SH-SY5Y (cell line): ENCODE measurements around the gene PYURF.

Source experiments
- GATA2 ChIP-seq: IDR thresholded peaks from 2 replicates; pipeline ENCODE4 v1.6.1; 2011; ENCODE audit warnings: mild to moderate bottlenecking, low read depth, low read length
- GATA3 ChIP-seq: IDR thresholded peaks from 2 replicates; pipeline ENCODE4 v1.6.1; 2011; ENCODE audit warnings: low read depth, mild to moderate bottlenecking, low read length, moderate library complexity

Gene PYURF

GRCh38 chr4:88522702-88523324 lies 763 bp downstream of the PYURF start:
- TF ChIP-seq GATA3 (no peak), GATA2 (no peak)

GRCh38 chr4:88518911-88519310 lies 4.7 kb downstream of the PYURF start:
- TF ChIP-seq GATA3 (no peak), GATA2 (no peak)

GRCh38 chr4:88517825-88518224 lies 5.8 kb downstream of the PYURF start:
- TF ChIP-seq GATA3 (no peak), GATA2 (no peak)

- no peak for TF ChIP-seq GATA2
- TF ChIP-seq GATA3, result no peak
Measured at GRCh38 chr4:88516746-88517145, 6.8 kb downstream of the PYURF start.

- TF ChIP-seq GATA2, result no peak
- TF ChIP-seq GATA3, result no peak
Measured at GRCh38 chr4:88514557-88515511, 8.7 kb downstream of the PYURF start.

GRCh38 chr4:88511236-88511635 lies 12.3 kb downstream of the PYURF start:
- no peak for TF ChIP-seq GATA3
- no peak for TF ChIP-seq GATA2

GRCh38 chr4:88503344-88503743 lies 20.2 kb downstream of the PYURF start:
- TF ChIP-seq GATA2 (no peak), GATA3 (no peak)

- no peak for TF ChIP-seq GATA2
- no peak for TF ChIP-seq GATA3
Measured at GRCh38 chr4:88497859-88498409, 25.6 kb downstream of the PYURF start.

- no peak for TF ChIP-seq GATA2
- no peak for TF ChIP-seq GATA3
Measured at GRCh38 chr4:88489100-88489761, 34.3 kb downstream of the PYURF start.

- TF ChIP-seq GATA2 (no peak), GATA3 (no peak)
Measured at GRCh38 chr4:88481537-88481936, 42.0 kb downstream of the PYURF start.

- TF ChIP-seq GATA3, result no peak
Measured at GRCh38 chr4:88478247-88478646, 45.3 kb downstream of the PYURF start.

- no peak for TF ChIP-seq GATA2
- TF ChIP-seq GATA3, result no peak
Measured at GRCh38 chr4:88477229-88477860, 46.2 kb downstream of the PYURF start.
